GM18870 (cell line): Measurements from ENCODE around the gene GPR141.
A peak's percentile ranks its signal among the peaks of the same experiment; 100 is the strongest.

Experiments used
- ATAC-seq: cut with Tn5 transposase; IDR thresholded peaks from one replicate; pipeline ENCODE4 v1.9.1; 2021; ENCODE audit warnings: moderate library complexity; ENCODE audit not compliant: unreplicated experiment

Gene GPR141, protein sequence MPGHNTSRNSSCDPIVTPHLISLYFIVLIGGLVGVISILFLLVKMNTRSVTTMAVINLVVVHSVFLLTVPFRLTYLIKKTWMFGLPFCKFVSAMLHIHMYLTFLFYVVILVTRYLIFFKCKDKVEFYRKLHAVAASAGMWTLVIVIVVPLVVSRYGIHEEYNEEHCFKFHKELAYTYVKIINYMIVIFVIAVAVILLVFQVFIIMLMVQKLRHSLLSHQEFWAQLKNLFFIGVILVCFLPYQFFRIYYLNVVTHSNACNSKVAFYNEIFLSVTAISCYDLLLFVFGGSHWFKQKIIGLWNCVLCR

GRCh38 chr7:37683246-37684120, at the start of gene GPR141:
TSS of gene GPR141 (plus strand) at chr7:37683766. CDS start at chr7:37740394, 56,628 bp downstream.
- peak; percentile 90 for ATAC-seq

DNA sequence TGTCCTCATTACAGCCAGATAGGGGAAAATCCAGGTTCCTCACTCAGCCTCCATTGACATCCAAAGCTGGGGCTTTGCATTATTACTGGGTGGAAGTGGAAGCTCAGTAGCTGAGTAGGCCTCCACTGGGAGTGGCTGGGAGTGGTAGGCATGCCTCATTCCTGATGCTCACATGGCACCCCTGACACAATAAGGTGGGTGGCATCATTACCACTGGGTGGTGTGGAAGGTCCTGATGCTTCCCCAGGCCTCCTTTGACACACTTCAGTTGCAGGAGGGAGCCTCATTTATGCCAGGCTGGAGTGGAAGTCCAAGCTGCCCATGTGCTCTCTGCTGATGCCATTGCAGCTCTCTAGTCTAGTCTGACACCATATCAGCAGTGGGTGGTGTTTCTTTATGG, 48.2 kb upstream of the GPR141 start:
- ATAC-seq = no peak

DNA sequence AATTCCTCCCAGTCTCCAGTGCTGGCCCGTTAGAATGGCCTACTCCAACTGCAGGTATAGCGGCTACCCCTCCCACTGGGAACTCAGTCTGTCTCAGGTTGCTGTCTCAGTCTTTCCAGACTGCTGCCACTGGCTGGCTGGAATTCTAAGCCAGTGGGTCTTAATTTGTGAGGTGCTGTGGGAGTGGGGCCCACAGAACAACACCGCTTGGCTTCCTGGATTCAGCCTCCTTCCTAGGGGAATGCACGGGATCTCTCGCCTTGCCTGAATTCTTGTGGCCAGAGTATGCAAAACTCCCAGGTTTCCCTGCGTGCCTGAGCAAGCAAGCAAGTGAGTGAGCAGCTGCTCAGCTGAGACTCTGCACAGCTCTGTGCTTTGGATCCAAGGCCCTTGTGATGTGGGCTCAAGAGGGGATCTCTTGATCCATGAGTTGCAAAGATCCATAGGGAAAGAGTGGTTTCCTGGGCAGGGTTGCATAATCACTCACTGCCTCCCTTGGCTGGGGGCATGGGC, 41.5 kb upstream of the GPR141 start:
- no peak for ATAC-seq

DNA sequence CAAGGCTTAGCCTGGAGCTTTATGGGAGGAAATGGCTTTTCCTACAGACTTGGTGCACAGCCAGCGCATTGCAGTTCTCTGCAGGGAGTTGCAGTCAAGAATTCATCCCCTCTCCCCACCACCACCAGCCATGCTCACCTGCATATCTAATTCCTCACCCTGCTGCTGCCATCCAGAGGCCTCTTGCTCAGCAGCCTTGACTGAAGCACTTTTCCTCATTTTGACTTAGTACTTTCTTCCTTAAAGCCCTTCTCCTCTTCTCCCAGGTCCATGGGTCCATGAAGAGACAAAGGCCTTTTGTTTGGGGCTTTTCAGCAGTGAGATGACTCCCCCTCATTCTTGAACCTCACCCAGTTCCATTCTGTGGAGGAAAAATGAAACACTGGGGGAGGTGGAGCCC, 39.7 kb upstream of the GPR141 start:
- no peak for ATAC-seq

GRCh38 chr7:37645282-37646050, 38.1 kb upstream of the GPR141 start:
- no peak for ATAC-seq

- peak; percentile 84 for ATAC-seq
Observed at GRCh38 chr7:37656913-37657530, 26.5 kb upstream of the GPR141 start.

DNA sequence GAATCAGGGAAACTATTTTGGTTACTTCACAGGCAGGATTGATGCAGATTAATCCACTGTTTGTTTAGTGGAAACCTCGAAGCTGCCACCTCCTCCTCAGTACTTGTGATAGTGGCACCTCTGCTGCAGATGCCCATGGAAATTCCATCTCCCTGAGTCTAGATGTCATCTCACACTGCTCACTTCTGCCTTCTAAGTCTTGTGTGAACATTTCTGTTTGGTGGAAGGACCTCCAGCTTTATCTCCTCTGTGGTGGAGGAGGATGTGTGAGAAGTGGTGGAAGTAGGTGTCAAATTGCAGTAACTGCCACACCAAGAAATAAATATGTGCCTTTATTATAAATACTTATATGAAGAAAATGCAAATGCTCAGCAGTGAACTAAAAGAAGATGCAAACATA, 25.8 kb upstream of the GPR141 start:
- no peak for ATAC-seq

- no peak for ATAC-seq
Observed at GRCh38 chr7:37659971-37660565, 23.5 kb upstream of the GPR141 start.

GRCh38 chr7:37660614-37661013, 23.0 kb upstream of the GPR141 start:
- no peak for ATAC-seq

- no peak for ATAC-seq
Observed at GRCh38 chr7:37663693-37664092, 19.9 kb upstream of the GPR141 start.

DNA sequence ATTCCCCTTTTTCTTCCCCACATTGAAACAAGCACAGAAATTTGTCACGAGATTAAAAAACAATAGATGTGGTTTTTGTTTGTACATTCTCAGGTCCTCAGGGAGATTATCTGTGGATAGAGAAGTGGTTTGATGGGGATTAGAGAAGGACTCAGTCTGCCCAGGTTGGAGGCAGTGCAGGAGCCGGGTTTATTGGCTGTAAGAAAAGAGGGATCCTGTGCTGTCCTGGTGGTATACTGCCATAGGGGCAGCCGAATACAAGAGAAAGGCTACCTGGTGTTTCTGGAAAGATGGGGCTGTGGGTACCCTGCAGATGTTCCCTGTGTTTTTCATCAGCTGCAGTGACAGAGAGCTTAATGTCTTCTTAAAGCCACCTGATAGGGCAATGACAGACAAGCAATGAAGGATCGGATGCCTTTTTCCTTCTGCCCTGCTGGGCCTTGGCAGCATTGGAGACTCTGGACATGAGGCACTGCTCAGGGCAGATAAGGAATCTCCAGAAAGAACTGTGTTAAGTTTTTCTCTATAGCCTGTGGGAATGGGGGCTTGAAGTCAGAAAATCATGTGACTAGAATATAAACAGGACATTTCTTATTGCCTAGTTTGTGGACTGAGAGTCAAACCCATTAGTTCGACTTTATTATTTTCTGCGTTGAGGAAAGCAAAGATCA, 18.1 kb upstream of the GPR141 start:
- ATAC-seq = no peak

- no peak for ATAC-seq
Observed at GRCh38 chr7:37666026-37666799, 17.4 kb upstream of the GPR141 start.

GRCh38 chr7:37669818-37670217, 13.7 kb upstream of the GPR141 start:
- ATAC-seq = no peak

DNA sequence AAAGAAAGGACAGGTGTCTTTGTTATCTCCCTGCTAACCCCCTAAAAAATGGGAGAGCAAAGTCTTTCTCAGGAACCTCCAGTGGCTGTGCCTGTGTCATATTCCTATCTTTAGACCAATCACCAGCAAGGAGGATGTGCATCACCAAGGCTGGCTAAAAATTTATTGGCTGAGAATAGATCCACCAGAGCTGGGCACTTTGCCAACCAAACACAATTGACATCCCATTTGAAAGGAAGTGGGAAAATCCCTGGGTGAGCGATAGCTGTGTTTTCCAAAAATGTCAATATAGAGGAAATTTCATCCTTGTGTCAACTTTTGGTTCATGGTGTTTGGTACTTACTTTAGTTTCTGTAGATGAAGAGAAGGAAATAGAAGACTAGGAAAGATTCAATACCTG, 13.1 kb upstream of the GPR141 start:
- no peak for ATAC-seq

DNA sequence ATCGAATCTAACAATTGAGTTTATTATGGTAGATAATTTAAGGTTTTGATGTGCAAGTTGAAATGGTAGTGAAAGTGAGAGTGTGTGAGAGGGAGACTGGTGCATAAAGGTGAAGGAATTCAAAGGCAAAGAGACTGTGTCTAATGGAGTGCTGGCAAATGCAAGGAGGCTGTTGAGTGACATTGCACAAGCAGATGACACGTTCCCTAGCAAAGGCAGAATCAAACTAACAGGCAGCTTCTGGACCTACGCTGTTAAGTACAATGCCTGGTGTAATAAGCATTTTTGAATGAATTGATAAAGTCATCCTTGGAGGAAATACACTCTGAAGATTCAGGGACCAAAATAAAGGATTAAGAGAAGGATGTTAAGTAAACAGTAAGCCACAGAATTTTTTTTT, 11.7 kb upstream of the GPR141 start:
- ATAC-seq = no peak

DNA sequence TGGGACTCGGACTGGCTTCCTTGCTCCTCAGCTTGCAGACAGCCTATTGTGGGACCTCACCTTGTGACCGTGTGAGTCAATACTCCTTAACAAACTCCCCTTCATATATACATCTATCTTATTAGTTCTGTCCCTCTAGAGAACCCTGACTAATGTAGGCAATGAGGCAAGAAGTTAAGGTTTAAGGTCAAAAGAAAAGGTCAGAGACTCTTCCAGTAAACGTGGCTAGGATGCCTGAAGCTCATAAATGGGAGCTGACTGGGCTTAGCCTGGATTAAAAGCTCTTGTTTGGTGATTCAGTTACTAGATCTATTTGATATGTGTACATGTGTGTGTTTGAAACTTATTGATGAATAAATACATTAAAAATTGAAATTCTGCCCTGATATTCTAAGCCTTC, 10.6 kb upstream of the GPR141 start:
- no peak for ATAC-seq

DNA sequence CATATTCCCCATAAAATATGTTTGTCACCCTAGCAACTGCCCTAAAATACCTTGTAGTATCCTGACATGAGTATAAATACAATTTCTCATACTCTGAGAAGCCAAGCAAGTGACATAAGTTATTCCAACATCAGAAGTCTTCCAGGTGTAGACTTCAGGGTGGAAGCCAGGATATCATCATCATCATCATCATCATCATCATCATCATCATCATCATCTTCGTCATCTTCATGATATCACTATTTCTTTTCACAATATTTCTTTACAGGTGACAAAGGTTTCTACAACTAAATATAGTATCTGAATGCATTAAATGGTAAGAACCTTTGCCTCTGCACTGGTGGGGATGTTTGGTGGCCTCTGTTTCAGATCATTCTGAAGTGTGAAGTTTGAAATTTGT, 10.0 kb upstream of the GPR141 start:
- ATAC-seq = no peak

DNA sequence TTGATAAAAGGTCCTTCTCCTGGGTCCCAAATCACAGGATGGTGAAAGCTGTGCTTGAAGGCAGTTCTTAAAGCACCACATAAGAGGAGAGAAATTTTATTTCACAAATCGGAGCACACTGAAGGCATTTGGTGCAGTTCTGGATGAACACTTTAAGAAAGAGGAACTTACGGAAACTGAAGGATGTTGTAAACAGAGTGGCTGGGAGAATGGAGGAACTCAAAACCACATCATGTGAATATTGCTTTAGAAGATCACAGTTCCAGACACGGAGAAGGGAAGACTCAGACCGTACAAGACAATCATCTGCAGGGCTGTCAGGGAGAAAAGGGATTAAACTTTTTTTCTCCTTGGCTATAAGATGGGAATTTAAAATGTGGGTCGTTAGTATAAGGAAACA, 9.0 kb upstream of the GPR141 start:
- ATAC-seq = no peak

DNA sequence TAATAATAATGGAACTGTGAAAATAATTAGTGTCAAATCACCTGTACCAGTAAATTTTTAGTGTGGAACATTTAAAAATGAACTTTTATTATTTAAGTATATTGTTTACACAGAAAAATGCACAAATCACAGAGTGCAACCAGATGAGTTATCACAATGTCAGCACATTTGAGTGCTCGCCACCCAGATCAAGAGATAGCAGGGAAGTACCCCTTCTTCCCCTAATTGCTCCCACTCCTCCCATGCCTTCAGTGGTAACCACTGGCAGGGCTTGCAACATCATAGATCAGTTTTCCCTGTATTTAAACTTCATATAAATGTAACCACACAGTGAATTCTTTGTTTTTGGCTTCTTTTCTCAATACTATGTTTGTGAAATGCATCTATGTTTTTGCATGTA, 7.8 kb upstream of the GPR141 start:
- no peak for ATAC-seq
